ENCODE data around the gene PTS. TPM values are rescaled to one million over a fixed set of nuclear protein-coding genes. Genes with fewer than 3 reads are reported as not detected.
A peak's percentile ranks its signal among the peaks of the same experiment; 100 is the strongest.

The PTS gene
- total and polyA plus RNA-seq, 7 donors = 17.2 to 86.5 (median 38.5) TPM

GRCh38 chr11:112255067-112255720 is 29.0 kb downstream of the PTS start:
- WGBS, 2 donors = 59 to 72% methylated on average over 15 of the region's 15 CpGs
- Histone ChIP-seq H3K27ac (no peak overlapping the region), H3K36me3 (no peaks in the 10 kb centered on the region), H3K4me1 (no peaks in the 10 kb centered on the region), H3K4me3 (no peak overlapping the region), H3K27me3 (no peaks in the 10 kb centered on the region), H3K9me3 (no peaks in the 10 kb centered on the region)
- TF ChIP-seq EP300 (IDR thresholded peaks at IDR 0.05) = no peak
- TF ChIP-seq CTCF (IDR thresholded peaks at IDR 0.05) = no peak
- TF ChIP-seq POLR2A (IDR thresholded peaks at IDR 0.05) = no peak
- TF ChIP-seq POLR2AphosphoS5 (IDR thresholded peaks at IDR 0.05) = no peak
- DNase-seq = no peak
- intact Hi-C loops (cut with DNase I) = no loop called here

GRCh38 chr11:112260490-112260889 is 34.3 kb downstream of the PTS start, which contains the start of gene PLET1:
Gene PLET1 (minus strand): TSS chr11:112260860. CDS start chr11:112260589, 271 bp downstream.
- Histone ChIP-seq H3K36me3 (no peaks in the 10 kb centered on the region), H3K4me1 (peaks cover 0 to 6% (median 2%) of the 10 kb centered on the region in 4 donors), H3K27me3 (no peaks in the 10 kb centered on the region), H3K9me3 (no peaks in the 10 kb centered on the region), H3K27ac (no peak within 1 kb of the TSS), H3K4me3 (no peak within 1 kb of the TSS)
- no peak for TF ChIP-seq POLR2AphosphoS5 (IDR thresholded peaks at IDR 0.05)
- intact Hi-C loops (cut with DNase I) = no loop called here
- DNase-seq = no peak
- 97 to 98% methylated on average over 2 of the region's 2 CpGs for WGBS, 2 donors

- no peaks in the 10 kb centered on the region for H3K9me3 ChIP-seq
- peak; percentile 68 to 94 (median 90) for TF ChIP-seq POLR2AphosphoS5 (IDR thresholded peaks at IDR 0.05)
- peak in 1 of 4 donors; percentile 51 for TF ChIP-seq EP300 (IDR thresholded peaks at IDR 0.05)
- TF ChIP-seq CTCF (IDR thresholded peaks at IDR 0.05) = no peak
- no peak for TF ChIP-seq POLR2A (IDR thresholded peaks at IDR 0.05)
- no peaks in the 10 kb centered on the region for H3K36me3 ChIP-seq
- H3K4me1 ChIP-seq = peaks cover 0 to 25% (median 18%) of the 10 kb centered on the region in 4 donors
- intact Hi-C loops (cut with DNase I) = no loop called here
- DNase-seq = peak; percentile 81
- WGBS, 2 donors = 57 to 90% methylated on average over 11 of the region's 11 CpGs
- H3K27ac ChIP-seq = peak overlapping the region in 3 of 4 donors; percentile 5 to 64 (median 64)
- H3K4me3 ChIP-seq = no peak overlapping the region
- H3K27me3 ChIP-seq = no peaks in the 10 kb centered on the region
Observed at GRCh38 chr11:112265659-112266409, 39.6 kb downstream of the PTS start.

GRCh38 chr11:112266410-112266778 is 40.2 kb downstream of the PTS start:
- Histone ChIP-seq H3K27me3 (no peaks in the 10 kb centered on the region), H3K27ac (peak overlapping the region in 2 of 4 donors; percentile 64), H3K4me1 (peaks cover 0 to 25% (median 18%) of the 10 kb centered on the region in 4 donors), H3K9me3 (no peaks in the 10 kb centered on the region), H3K36me3 (no peaks in the 10 kb centered on the region), H3K4me3 (no peak overlapping the region)
- 78 to 81% methylated on average over 3 of the region's 3 CpGs for WGBS, 2 donors
- intact Hi-C loops (cut with DNase I) = no loop called here
- no peak for DNase-seq
- TF ChIP-seq CTCF (IDR thresholded peaks at IDR 0.05) = no peak

- intact Hi-C loops (cut with DNase I) = no loop called here
- Histone ChIP-seq H3K27me3 (no peaks in the 10 kb centered on the region), H3K4me3 (no peak overlapping the region), H3K36me3 (no peaks in the 10 kb centered on the region), H3K9me3 (no peaks in the 10 kb centered on the region), H3K4me1 (peaks cover 0 to 25% (median 18%) of the 10 kb centered on the region in 4 donors), H3K27ac (no peak overlapping the region)
- 74% methylated on average over 5 of the region's 5 CpGs for WGBS, 2 donors
- TF ChIP-seq EP300 (IDR thresholded peaks at IDR 0.05) = no peak
- TF ChIP-seq POLR2AphosphoS5 (IDR thresholded peaks at IDR 0.05) = no peak
- DNase-seq = no peak
Observed at GRCh38 chr11:112267188-112267591, 41.0 kb downstream of the PTS start.
